Spleen (tissue), 3 donors: ENCODE results near the gene EFNA2.

ENCODE experiments used
- POLR2A ChIP-seq, 3 donors: fragments of 450-650 bp; IDR thresholded peaks; one replicate each; pipeline ENCODE4 v1.5.1; 2017; ENCODE audit warnings: antibody characterized with exemption in 3 of 3, mild to moderate bottlenecking in 1 of 3
- POLR2AphosphoS5 ChIP-seq, 3 donors: sonication (generic); formaldehyde crosslinking; IDR thresholded peaks; one replicate each; pipeline ENCODE4 v1.5.1; 2017; ENCODE audit warnings: antibody characterized with exemption in 3 of 3

DNA sequence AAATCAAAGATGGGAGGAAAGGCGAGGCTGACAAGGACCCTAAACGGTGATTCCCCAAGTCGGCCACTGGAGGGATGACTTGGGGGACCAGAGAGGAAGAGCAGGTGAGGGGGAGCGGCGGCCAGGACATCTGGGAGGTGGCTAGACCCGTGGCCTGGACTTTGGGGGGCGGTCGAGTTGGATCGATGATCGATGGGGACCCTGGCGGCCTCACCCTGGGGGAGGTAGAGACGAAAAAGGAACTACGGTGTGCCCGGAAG is 24.2 kb upstream of the EFNA2 start:
- TF ChIP-seq POLR2AphosphoS5 (IDR thresholded peaks at IDR 0.05) (no peak), POLR2A (IDR thresholded peaks at IDR 0.05) (no peak)
